Psoas muscle (tissue), 8 donors: ENCODE measurements around the gene UBE2M. TPM values are rescaled to one million over a fixed set of nuclear protein-coding genes. Genes with fewer than 3 reads are reported as not detected.
"Not testable (repeated sequence)": the region's sequence is repeated elsewhere in the genome, so short reads cannot be mapped to it uniquely, and the experiment has no call there.

Experiments
- ATAC-seq, 4 donors: fragments of 200-7000 bp; cut with Tn5 transposase; one replicate each; pipeline ENCODE4 v1.9.1; 2020; ENCODE audit warnings: moderate library complexity in 3 of 4, mild to moderate bottlenecking in 2 of 4
- DNase-seq, 2 donors: peaks; one replicate each; pipeline ENCODE4 v3.0.0-alpha.2; 2020
- H3K27ac ChIP-seq: fragments of 200-600 bp; one replicate; pipeline ENCODE4 v1.8.0; 2022
- H3K27me3 ChIP-seq, 3 donors: fragments of 200-600 bp in 1 of 3; one replicate each; pipeline versions ENCODE4 v1.6.1 to v1.8.0; 2013 to 2022; ENCODE audit warnings: low read length in 2 of 3, mild to moderate bottlenecking in 2 of 3, moderate library complexity in 1 of 3; ENCODE audit not compliant: insufficient read depth in 3 of 3
- H3K36me3 ChIP-seq, 2 donors: fragments of 200-600 bp in 1 of 2; one replicate each; pipeline versions ENCODE4 v1.6.1 to v1.8.0; 2013 to 2022; ENCODE audit warnings: low read depth in 1 of 2, mild to moderate bottlenecking in 1 of 2, moderate library complexity in 1 of 2; ENCODE audit not compliant: insufficient read depth in 1 of 2
- H3K4me1 ChIP-seq: fragments of 200-600 bp; one replicate; pipeline ENCODE4 v1.8.0; 2022
- H3K4me3 ChIP-seq: fragments of 200-600 bp; one replicate; pipeline ENCODE4 v1.8.0; 2022; ENCODE audit warnings: mild to moderate bottlenecking
- H3K9me3 ChIP-seq: fragments of 200-600 bp; one replicate; pipeline ENCODE4 v1.8.0; 2022
- CTCF ChIP-seq: fragments of 200-600 bp; IDR thresholded peaks from one replicate; pipeline ENCODE4 v1.8.0; 2022; ENCODE audit warnings: antibody characterized with exemption
- WGBS, 3 donors: extraction: QIAGEN DNeasy Blood & Tissue Kit; methylation state at CpG; one replicate each; pipeline versions ENCODE4 v1.1.6 to v1.1.7; 2013; 5-methylcytosine and 5-hydroxymethylcytosine counted together
- intact Hi-C, 2 donors: fragments of 100-400 bp; cut with DNase I; formaldehyde crosslinking; loops; one replicate each; pipeline versions ENCODE4 v1.11.0 to v1.14.2; 2022
- polyA plus RNA-seq, 3 donors: library from polyadenylated mRNA; stranded (reverse); fragments of 200-250 nt; gene quantifications; one replicate each; pipeline ENCODE4 v1.2.3, GENCODE V29; 2013
- total RNA-seq, 4 donors: library from RNA; stranded (reverse); fragmentation: NEBNext Ultra II Directional in 2 of 4; extraction: Animal tissue kit (Norgen Biotek cat#: 25700) in 2 of 4; gene quantifications; one replicate each; pipeline versions ENCODE4 v1.2.1 to v1.2.4, GENCODE V29; 2021 to 2023
- donor health status: healthy with polysubstance abuse.
- donor health status: DM: no; HTN: no; CAD: no; lungs with moderate emphysema.
- donor health status: Bipolar disorder and iron deficiency.
- donor health status: healthy.
- donor health status: DM: yes; HTN: yes; CAD: no.
- donor health status: DM: no; HTN: no; CAD: no.
- donor health status: DM: no; HTN: no; CAD: no.
- donor health status: DM: yes; HTN: yes; CAD: no.

Gene UBE2M
- total and polyA plus RNA-seq, 7 donors = 86.8 to 146 (median 144) TPM

GRCh38 chr19:58511353-58512208, 46.8 kb downstream of the UBE2M start, which contains the start of gene SLC27A5:
TSS of gene SLC27A5 (minus strand) at chr19:58511992. CDS start at chr19:58511955, 37 bp downstream.
- TF ChIP-seq CTCF = no peak
- peaks cover 16% of the 10 kb centered on the region for H3K4me1 ChIP-seq
- H3K27me3 ChIP-seq = no peaks in the 10 kb centered on the region
- peaks cover 0 to 10% of the 10 kb centered on the region in 2 donors for H3K36me3 ChIP-seq
- H3K9me3 ChIP-seq = no peaks in the 10 kb centered on the region
- no peak within 1 kb of the TSS for H3K27ac ChIP-seq
- ATAC-seq (no peak), DNase-seq (no peak)
- WGBS, 3 donors = 70 to 77% (median 71%) methylated on average over 25 of the region's 25 CpGs
- intact Hi-C loops = no loop called here
- no peak within 1 kb of the TSS for H3K4me3 ChIP-seq

- H3K4me1 ChIP-seq = peaks cover 6% of the 10 kb centered on the region
- WGBS, 3 donors = 74 to 77% (median 77%) methylated on average over 8 of the region's 8 CpGs
- no peak for TF ChIP-seq CTCF
These were observed 48.1 kb downstream of the UBE2M start for GRCh38 chr19:58510084-58510862.

GRCh38 chr19:58509731-58510083, 48.7 kb downstream of the UBE2M start:
- ATAC-seq (no peak), DNase-seq (no peak)
- no peaks in the 10 kb centered on the region for H3K27me3 ChIP-seq
- no peak overlapping the region for H3K4me3 ChIP-seq
- H3K9me3 ChIP-seq = no peaks in the 10 kb centered on the region
- intact Hi-C loops = no loop called here
- H3K36me3 ChIP-seq = no peaks in the 10 kb centered on the region
- no peak for TF ChIP-seq CTCF
- no peak overlapping the region for H3K27ac ChIP-seq
- H3K4me1 ChIP-seq = peaks cover 4% of the 10 kb centered on the region
- WGBS, 3 donors = 82 to 86% (median 82%) methylated on average over 11 of the region's 11 CpGs

More at GRCh38 chr19:58510084-58510862, 48.1 kb downstream of the UBE2M start:
- Histone ChIP-seq H3K9me3 (no peaks in the 10 kb centered on the region), H3K4me3 (no peak overlapping the region), H3K27ac (no peak overlapping the region), H3K36me3 (no peaks in the 10 kb centered on the region), H3K27me3 (no peaks in the 10 kb centered on the region)
- ATAC-seq = no peak
- intact Hi-C loops = no loop called here
- DNase-seq = no peak

GRCh38 chr19:58507602-58508223, 50.7 kb downstream of the UBE2M start:
- not testable (repeated sequence) for ATAC-seq

More at GRCh38 chr19:58507602-58508223, 50.7 kb downstream of the UBE2M start:
- H3K27me3 ChIP-seq, H3K9me3 ChIP-seq, H3K4me3 ChIP-seq, intact Hi-C loops, H3K27ac ChIP-seq, H3K4me1 ChIP-seq, H3K36me3 ChIP-seq, DNase-seq: not testable (repeated sequence)
- 70 to 84% (median 72%) methylated on average over 7 to 8 of the region's 8 CpGs for WGBS, 3 donors

Other genes starting within 250 kb of the UBE2M start
- gene ZSCAN22, start 231.6 kb downstream of the UBE2M start, total RNA-seq = 1 to 10 TPM; 2.0 to 3.1 (median 2.4) TPM
- gene ZSCAN22, start 231.6 kb downstream of the UBE2M start, polyA plus RNA-seq = 1 to 10 TPM; 1.1 to 1.8 (median 1.8) TPM
- 1 to 10 TPM; 1.6 to 5.4 (median 3.8) TPM for gene A1BG, start 205.1 kb downstream of the UBE2M start, total RNA-seq
- 10 to 100 TPM in 2 of 3 donors, 1 to 10 TPM in 1; 5.2 to 12.0 (median 10.0) TPM for gene A1BG, start 205.1 kb downstream of the UBE2M start, polyA plus RNA-seq
- gene ZNF497, start 195.9 kb downstream of the UBE2M start, total RNA-seq = under 1 TPM; 0.08 to 0.30 (median 0.18) TPM
- under 1 TPM; 0.13 to 0.43 (median 0.30) TPM for gene ZNF497, start 195.9 kb downstream of the UBE2M start, polyA plus RNA-seq
- gene ZNF837, start 177.6 kb downstream of the UBE2M start, total RNA-seq = under 1 TPM; 0.10 to 0.34 (median 0.20) TPM
- under 1 TPM; 0.08 to 0.33 (median 0.24) TPM for gene ZNF837, start 177.6 kb downstream of the UBE2M start, polyA plus RNA-seq
- 100 to 1,000 TPM; 513 to 839 (median 740) TPM for gene RPS5, start 171.3 kb downstream of the UBE2M start, total RNA-seq
- gene RPS5, start 171.3 kb downstream of the UBE2M start, polyA plus RNA-seq = 1,000 to 10,000 TPM; 1,118 to 2,384 (median 1,312) TPM
- gene RNF225, start 163.0 kb downstream of the UBE2M start, total RNA-seq = not detected
- not detected for gene RNF225, start 163.0 kb downstream of the UBE2M start, polyA plus RNA-seq
- gene ZNF584, start 150.0 kb downstream of the UBE2M start, total RNA-seq = 10 to 100 TPM in 3 of 4 donors, 1 to 10 TPM in 1; 9.5 to 16.2 (median 13.3) TPM
- gene ZNF584, start 150.0 kb downstream of the UBE2M start, polyA plus RNA-seq = 10 to 100 TPM in 2 of 3 donors, 1 to 10 TPM in 1; 8.7 to 23.8 (median 11.6) TPM
- gene ZNF132, start 118.5 kb downstream of the UBE2M start, total RNA-seq = 1 to 10 TPM; 2.1 to 5.2 (median 4.3) TPM
- gene ZNF132, start 118.5 kb downstream of the UBE2M start, polyA plus RNA-seq = 1 to 10 TPM; 1.4 to 2.7 (median 1.6) TPM
- 1 to 10 TPM; 4.4 to 8.9 (median 4.9) TPM for gene ZNF324B, start 107.0 kb downstream of the UBE2M start, total RNA-seq
- 1 to 10 TPM; 2.5 to 6.2 (median 2.9) TPM for gene ZNF324B, start 107.0 kb downstream of the UBE2M start, polyA plus RNA-seq
- 1 to 10 TPM; 3.5 to 7.2 (median 4.8) TPM for gene ZNF324, start 91.5 kb downstream of the UBE2M start, total RNA-seq
- gene ZNF324, start 91.5 kb downstream of the UBE2M start, polyA plus RNA-seq = 1 to 10 TPM; 2.1 to 6.4 (median 3.1) TPM
- 1 to 10 TPM; 3.5 to 8.1 (median 4.9) TPM for gene ZNF446, start 82.3 kb downstream of the UBE2M start, total RNA-seq
- 1 to 10 TPM; 4.6 to 8.7 (median 6.3) TPM for gene ZNF446, start 82.3 kb downstream of the UBE2M start, polyA plus RNA-seq
- gene SLC27A5, start 46.6 kb downstream of the UBE2M start, total RNA-seq = 1 to 10 TPM; 3.1 to 6.6 (median 4.0) TPM
- 10 to 100 TPM in 2 of 3 donors, 1 to 10 TPM in 1; 6.1 to 11.0 (median 10.6) TPM for gene SLC27A5, start 46.6 kb downstream of the UBE2M start, polyA plus RNA-seq
- gene ZBTB45, start 38.8 kb downstream of the UBE2M start, total RNA-seq = 10 to 100 TPM in 1 of 4 donors, 1 to 10 TPM in 3; 7.7 to 13.0 (median 9.9) TPM
- 10 to 100 TPM in 1 of 3 donors, 1 to 10 TPM in 2; 6.2 to 12.5 (median 8.5) TPM for gene ZBTB45, start 38.8 kb downstream of the UBE2M start, polyA plus RNA-seq
- gene TRIM28, start 14.5 kb downstream of the UBE2M start, total RNA-seq = 100 to 1,000 TPM; 165 to 212 (median 197) TPM
- 100 to 1,000 TPM; 141 to 154 (median 147) TPM for gene TRIM28, start 14.5 kb downstream of the UBE2M start, polyA plus RNA-seq
- 100 to 1,000 TPM in 2 of 4 donors, 10 to 100 TPM in 2; 96.5 to 126 (median 103) TPM for gene CHMP2A, start 3.5 kb downstream of the UBE2M start, total RNA-seq
- 100 to 1,000 TPM; 149 to 184 (median 157) TPM for gene CHMP2A, start 3.5 kb downstream of the UBE2M start, polyA plus RNA-seq
- gene MZF1, start 14.7 kb upstream of the UBE2M start, total RNA-seq = 10 to 100 TPM in 2 of 4 donors, 1 to 10 TPM in 2; 8.2 to 13.0 (median 11.1) TPM
- 10 to 100 TPM in 1 of 3 donors, 1 to 10 TPM in 2; 5.0 to 12.5 (median 8.2) TPM for gene MZF1, start 14.7 kb upstream of the UBE2M start, polyA plus RNA-seq